ENCODE results near the gene MMP19. TPM values are rescaled to one million over a fixed set of nuclear protein-coding genes. Genes with fewer than 3 reads are reported as not detected.

MMP19 gene
- total RNA-seq, 1 experiment from 2014 or later: 2.3 TPM

- ChIA-PET RAD21 (ENCODE audit: low non-redundant PET in 1 of 2, low total read pairs in 2 of 2, uncharacterized antibody in 2 of 2, unreplicated experiment in 2 of 2) (no interaction called here), CTCF (no interaction called here), POLR2A (no interaction called here)
- Histone ChIP-seq H4K20me1 (ENCODE audit: insufficient read depth) (no peaks in the 10 kb centered on the region), H3K4me3 (replicated peaks in 1 of 2; ENCODE audit: low read depth in 1 of 2, low read length in 2 of 2) (no peak overlapping the region), H3K9me3 (ENCODE audit: control insufficient read depth in 1 of 2, insufficient read depth in 1 of 2, low read depth in 1 of 2, low read length in 2 of 2) (no peaks in the 10 kb centered on the region), H3K79me2 (ENCODE audit: insufficient read depth, low read length) (no peaks in the 10 kb centered on the region), H3K4me2 (ENCODE audit: low read length) (no peak overlapping the region), H3K36me3 (ENCODE audit: control insufficient read depth in 1 of 2, insufficient read depth in 2 of 2, low read length in 2 of 2) (no peaks in the 10 kb centered on the region), H3K27ac (ENCODE audit: low read depth, low read length) (no peak overlapping the region), H3K9me2 (ENCODE audit: insufficient read depth) (no peaks in the 10 kb centered on the region), H3K9ac (ENCODE audit: low read length) (no peak overlapping the region), H3K4me1 (ENCODE audit: control insufficient read depth in 1 of 2, insufficient read depth in 2 of 2, low read length in 2 of 2) (peaks cover 11 to 34% of the 10 kb centered on the region in 2 experiments), H2AFZ (ENCODE audit: low read depth, low read length, poor library complexity, severe bottlenecking) (peak overlapping the region; percentile 4), H3K27me3 (ENCODE audit: insufficient read depth, low read length) (no peaks in the 10 kb centered on the region)
- no TSS peak for BruUV-seq (replicated peaks)
- ATAC-seq (no peak), DNase-seq (ENCODE audit: low read depth, low spot score) (no peak)
- TF ChIP-seq SP1 (IDR thresholded peaks at IDR 0.05; ENCODE audit: low read depth) (no peak), ZFX (IDR thresholded peaks at IDR 0.05) (no peak), ZBTB33 (IDR thresholded peaks at IDR 0.05; ENCODE audit: extremely low read depth, insufficient replicate concordance, low read length) (no peak), REST (IDR thresholded peaks at IDR 0.05; ENCODE audit: low read depth) (no peak), JUND (IDR thresholded peaks at IDR 0.05) (no peak), TCF7L2 (IDR thresholded peaks at IDR 0.05; ENCODE audit: borderline replicate concordance, extremely low read depth, insufficient read depth, insufficient read length) (no peak), POLR2A (IDR thresholded peaks at IDR 0.05; ENCODE audit: borderline replicate concordance, extremely low read depth, insufficient read depth, insufficient read length) (no peak), MAX (IDR thresholded peaks at IDR 0.05) (no peak), EZH2phosphoT487 (IDR thresholded peaks at IDR 0.05; ENCODE audit: borderline replicate concordance) (no peak), RAD21 (IDR thresholded peaks at IDR 0.05; ENCODE audit: low read depth) (no peak), CTCF (IDR thresholded peaks at IDR 0.05 in 2 of 3, conservative IDR thresholded peaks at IDR 0.05 in 1 of 3; ENCODE audit: borderline replicate concordance in 1 of 3, insufficient read depth in 1 of 3, low read depth in 2 of 3, low read length in 2 of 3) (no peak), SRF (IDR thresholded peaks at IDR 0.05; ENCODE audit: low read depth) (no peak), YY1 (IDR thresholded peaks at IDR 0.05; ENCODE audit: extremely low read depth, insufficient replicate concordance, low read depth, low read length) (no peak), SIN3A (IDR thresholded peaks at IDR 0.05; ENCODE audit: low read depth) (no peak), CEBPB (IDR thresholded peaks at IDR 0.05; ENCODE audit: low read depth) (no peak)
- TF ChIP-seq, protein P1, sequence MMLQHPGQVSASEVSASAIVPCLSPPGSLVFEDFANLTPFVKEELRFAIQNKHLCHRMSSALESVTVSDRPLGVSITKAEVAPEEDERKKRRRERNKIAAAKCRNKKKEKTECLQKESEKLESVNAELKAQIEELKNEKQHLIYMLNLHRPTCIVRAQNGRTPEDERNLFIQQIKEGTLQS (IDR thresholded peaks at IDR 0.05): no peak
- intact Hi-C loops (cut with micrococcal nuclease): no loop called here
Observed at GRCh38 chr12:55845785-55846496, 3.2 kb upstream of the MMP19 start.
